ENCODE results near the gene DGKH.
"Not testable (repeated sequence)": the region's sequence is repeated elsewhere in the genome, so short reads cannot be mapped to it uniquely, and the experiment has no call there.

Gene DGKH

DNA sequence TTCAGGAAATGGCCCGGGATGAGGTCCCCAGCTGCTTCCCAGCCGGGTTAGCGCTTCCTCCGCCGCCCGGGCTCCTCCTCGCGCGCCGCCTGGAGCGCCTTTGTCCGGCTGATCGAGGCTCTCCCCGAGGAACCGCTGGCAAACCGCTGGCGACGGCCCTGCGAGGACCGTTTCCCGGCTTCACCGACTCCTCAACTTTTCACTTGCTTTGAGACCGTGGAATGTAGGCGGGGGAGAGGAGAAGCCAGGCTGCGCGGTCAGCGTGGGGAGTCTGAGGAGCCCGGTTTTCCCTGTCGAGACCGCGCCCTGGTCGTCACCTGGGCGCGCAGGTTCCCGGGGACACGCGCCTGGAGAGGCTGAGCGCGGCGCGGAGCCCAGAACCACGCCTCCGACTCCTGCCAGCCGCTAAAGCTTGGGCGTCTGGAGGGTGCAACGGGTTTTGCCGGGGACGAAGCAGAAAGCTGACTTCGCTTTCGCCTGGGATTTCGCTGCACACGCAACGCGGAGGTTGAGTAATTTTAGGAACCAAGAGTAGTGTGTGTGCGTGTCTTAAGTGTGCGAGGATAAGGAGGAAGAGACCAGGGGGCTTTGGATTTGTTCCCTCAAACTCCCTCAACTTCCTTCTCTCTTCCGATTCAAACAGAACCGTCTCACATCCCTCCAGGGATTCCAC is 7.3 kb upstream of the DGKH start:
- in situ Hi-C loops (cut with MboI; ENCODE audit: low sequenced_read_pairs): no loop called here

- in situ Hi-C loops (cut with MboI; ENCODE audit: low sequenced_read_pairs): no loop called here
These were observed 6.8 kb upstream of the DGKH start for GRCh38 chr13:42041684-42042035.

- in situ Hi-C loops (cut with MboI; ENCODE audit: low sequenced_read_pairs): no loop called here
These were observed 4.8 kb upstream of the DGKH start for GRCh38 chr13:42043676-42044075.

GRCh38 chr13:42046448-42046847 is 2.0 kb upstream of the DGKH start:
- in situ Hi-C loops (cut with MboI; ENCODE audit: low sequenced_read_pairs): no loop called here

DNA sequence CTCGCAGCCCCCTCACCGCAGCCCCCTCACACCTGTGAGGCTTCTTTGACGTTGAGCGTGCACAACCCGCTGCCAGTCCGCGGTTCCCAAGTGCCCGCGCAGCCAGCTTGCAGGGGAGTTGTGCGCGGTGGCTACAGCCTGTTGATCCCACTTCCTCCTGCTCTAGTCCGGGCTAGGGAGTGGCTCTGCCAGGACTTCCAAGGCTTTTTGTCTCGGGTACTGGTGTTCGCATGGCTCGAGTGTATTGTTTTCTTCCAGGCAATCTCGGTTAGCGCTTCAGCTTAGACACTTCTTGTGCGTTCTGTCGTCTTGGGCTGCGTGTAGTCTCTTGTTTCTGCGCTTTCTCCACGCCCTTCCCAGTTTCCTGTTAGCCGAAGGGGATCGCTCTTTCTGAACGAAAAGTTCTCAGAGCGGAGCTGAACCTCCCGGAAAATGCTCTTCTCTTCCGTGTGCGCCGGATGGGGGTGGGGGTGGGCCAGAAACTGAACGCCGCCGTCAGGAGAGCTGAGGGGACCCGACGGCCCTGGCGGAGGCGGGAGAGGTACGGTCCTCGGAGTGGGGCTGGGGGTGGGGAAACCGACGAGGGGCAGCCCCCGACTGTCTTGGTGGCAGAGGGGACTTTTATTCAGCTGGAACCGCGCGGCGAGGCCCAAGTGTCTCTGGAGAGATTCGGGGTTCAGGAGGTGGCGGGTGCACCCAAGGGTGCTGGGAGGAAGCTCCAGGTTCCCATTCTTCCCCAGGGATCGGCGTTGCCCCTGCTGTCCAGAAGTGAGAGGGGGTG is 697 bp upstream of the DGKH start:
- in situ Hi-C loops (cut with MboI; ENCODE audit: low sequenced_read_pairs): no loop called here

- in situ Hi-C loops (cut with MboI; ENCODE audit: low sequenced_read_pairs): no loop called here
These were observed 421 bp downstream of the DGKH start for GRCh38 chr13:42048684-42049453.

- in situ Hi-C loops (cut with MboI; ENCODE audit: low sequenced_read_pairs): no loop called here
These were observed 986 bp downstream of the DGKH start for GRCh38 chr13:42049454-42049813.

DNA sequence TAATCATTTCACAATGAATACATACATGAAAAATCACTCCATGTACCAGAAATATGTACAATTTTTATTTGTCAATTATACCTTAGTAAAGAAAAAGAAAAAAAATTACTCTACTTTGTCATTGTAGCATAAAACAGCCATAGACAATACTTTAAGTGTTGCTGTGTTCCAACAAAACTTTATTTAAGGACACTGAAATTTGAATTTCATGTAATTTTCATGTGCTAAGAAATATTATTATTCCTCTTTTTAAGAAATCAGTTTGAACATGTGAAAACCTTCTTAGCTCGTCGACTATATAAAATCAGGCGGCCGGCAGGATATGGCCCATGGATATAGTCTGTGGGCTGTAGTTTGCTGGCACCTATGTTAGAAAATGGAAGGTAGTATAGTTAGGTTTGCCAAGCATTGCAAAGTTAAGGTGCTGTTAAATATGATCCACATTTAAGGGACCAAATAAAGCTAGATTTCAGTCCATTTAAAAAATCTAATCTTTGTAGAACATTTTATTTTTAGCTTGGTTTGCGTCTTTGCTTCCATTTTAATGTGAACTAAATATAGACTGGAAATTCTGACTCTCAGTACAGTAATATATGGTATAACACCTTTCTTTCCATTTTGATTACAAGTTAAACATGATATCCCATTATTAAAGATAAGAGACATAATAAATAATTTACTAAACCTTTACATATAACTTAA is 6.5 kb downstream of the DGKH start:
- in situ Hi-C loops (cut with MboI; ENCODE audit: low sequenced_read_pairs): no loop called here

DNA sequence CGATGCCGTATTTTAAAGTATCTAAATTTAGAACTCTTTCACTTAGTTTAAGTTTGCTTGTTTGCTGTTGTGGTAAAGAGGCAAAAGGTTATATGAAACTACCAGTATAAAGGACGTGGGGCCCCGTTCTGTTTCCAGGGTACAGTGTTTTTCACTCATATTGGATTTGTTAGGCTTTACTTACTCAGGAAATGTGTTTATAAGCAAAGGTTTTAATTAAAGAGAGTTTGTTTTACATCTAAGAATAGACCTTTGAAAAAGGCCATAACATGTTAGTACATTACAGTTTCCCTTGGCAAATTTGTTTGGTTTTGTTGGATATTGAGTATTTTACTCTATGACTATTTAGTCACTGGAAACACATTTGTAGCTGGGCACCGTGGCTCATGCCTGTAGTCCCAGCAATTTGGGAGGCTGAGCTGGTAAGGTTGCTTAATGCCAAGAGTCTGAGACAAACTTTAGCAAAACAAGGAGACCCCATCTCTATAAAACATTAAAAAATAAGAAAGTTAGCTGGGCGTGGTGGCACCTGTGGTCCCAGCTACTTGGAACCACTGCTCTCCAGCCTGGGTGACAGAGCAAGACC is 7.1 kb downstream of the DGKH start:
- in situ Hi-C loops (cut with MboI; ENCODE audit: low sequenced_read_pairs): no loop called here

GRCh38 chr13:42056146-42056545 is 7.7 kb downstream of the DGKH start:
- in situ Hi-C loops (cut with MboI; ENCODE audit: low sequenced_read_pairs): no loop called here

- in situ Hi-C loops (cut with MboI; ENCODE audit: low sequenced_read_pairs): no loop called here
These were observed 8.1 kb downstream of the DGKH start for GRCh38 chr13:42056583-42056982.

DNA sequence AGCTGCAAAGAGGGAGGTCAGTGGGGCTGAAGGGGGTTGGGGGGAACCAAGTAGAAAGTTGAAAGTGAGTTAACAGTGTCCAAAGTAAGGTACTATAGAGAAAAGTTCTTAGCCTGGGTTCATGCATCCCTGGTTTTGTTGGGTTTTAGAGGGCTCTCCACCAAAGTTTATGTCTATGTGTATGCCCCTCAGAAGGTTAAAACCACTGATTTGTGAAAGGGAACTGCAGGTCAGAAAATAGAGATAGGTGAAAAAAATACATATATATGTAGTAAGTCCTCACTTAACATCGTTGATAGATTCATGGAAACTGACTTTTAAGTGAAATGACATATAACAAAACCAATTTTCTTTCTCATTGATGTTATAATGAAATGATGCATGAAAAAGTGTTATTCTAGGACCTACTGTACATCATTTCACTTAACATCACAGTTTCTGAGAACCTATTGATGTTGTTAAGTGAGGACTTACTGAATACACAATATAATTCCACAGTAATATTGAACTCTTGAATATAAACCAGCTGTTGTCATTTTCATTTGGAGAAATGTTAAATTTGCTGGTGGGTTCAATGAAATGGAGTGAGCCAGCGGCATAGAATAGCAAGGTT is 9.6 kb downstream of the DGKH start:
- in situ Hi-C loops (cut with MboI; ENCODE audit: low sequenced_read_pairs): no loop called here

GRCh38 chr13:42061943-42062342 is 13.5 kb downstream of the DGKH start:
- in situ Hi-C loops (cut with MboI; ENCODE audit: low sequenced_read_pairs): no loop called here

- in situ Hi-C loops (cut with MboI; ENCODE audit: low sequenced_read_pairs): no loop called here
These were observed 14.7 kb downstream of the DGKH start for GRCh38 chr13:42063105-42063504.

- in situ Hi-C loops (cut with MboI; ENCODE audit: low sequenced_read_pairs): no loop called here
These were observed 15.8 kb downstream of the DGKH start for GRCh38 chr13:42064259-42064658.

GRCh38 chr13:42064966-42065365 is 16.5 kb downstream of the DGKH start:
- in situ Hi-C loops (cut with MboI; ENCODE audit: low sequenced_read_pairs): no loop called here

- in situ Hi-C loops (cut with MboI; ENCODE audit: low sequenced_read_pairs): no loop called here
These were observed 17.0 kb downstream of the DGKH start for GRCh38 chr13:42065414-42065813.

DNA sequence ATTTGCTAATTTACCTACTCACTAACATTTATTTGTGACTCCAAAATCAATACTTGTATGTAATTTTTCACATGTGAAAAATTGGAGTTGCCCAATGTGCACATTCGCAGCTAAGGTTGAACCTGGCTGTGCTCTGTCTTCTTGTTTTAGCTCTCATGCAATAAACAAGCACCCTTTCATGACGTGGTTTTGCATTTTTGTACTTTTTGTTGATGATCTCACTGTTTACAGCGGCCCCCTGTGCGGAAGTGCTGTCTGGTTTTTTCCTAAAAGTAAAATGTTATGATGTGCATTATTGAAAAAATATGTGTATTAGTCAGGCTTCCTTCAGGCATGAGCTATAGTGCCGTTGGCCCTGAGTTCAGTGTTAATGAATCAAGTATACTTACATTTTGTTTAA is 18.1 kb downstream of the DGKH start:
- in situ Hi-C loops (cut with MboI; ENCODE audit: low sequenced_read_pairs): no loop called here

DNA sequence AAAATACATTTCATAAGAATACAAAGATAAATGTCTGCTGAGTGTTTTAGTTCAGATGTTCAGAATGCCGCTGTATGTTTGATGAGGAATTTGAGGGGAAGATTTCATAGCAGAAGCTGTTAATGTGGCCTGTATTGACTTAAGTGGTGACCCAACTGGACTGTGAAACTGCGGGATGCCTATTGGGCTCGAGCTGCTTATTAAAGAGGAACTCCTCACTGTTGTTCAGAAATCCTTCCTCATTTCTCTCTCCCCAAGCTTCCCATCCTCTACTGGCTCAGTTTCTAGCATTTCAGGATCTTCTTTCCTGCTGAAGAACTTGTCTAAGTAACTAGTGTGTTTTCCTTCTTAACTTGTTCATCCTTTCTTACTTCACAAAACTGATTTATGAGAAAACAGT is 20.4 kb downstream of the DGKH start:
- in situ Hi-C loops (cut with MboI; ENCODE audit: low sequenced_read_pairs): no loop called here

DNA sequence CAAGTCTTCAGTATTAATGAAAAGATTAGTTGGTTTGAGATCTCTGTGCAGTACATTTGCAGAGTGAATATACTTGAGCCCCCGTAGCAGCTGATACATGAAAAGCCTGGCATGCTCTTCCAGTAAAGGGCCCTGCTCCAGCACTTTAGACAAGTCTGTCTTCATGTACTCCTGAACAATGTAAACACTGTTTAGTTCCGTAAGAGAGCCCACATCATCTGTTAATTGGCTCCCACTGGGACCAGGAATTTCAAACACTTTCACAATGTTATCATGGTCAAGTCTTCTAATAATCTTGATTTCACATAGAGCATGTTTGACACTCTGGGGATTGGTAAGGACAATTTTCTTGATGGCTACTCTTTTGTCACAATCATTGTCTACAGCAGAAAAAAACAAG is 22.2 kb downstream of the DGKH start:
- in situ Hi-C loops (cut with MboI; ENCODE audit: low sequenced_read_pairs): not testable (repeated sequence)

GRCh38 chr13:42071179-42071578 is 22.7 kb downstream of the DGKH start:
- in situ Hi-C loops (cut with MboI; ENCODE audit: low sequenced_read_pairs): not testable (repeated sequence)

All from hTERT RPE-1 (cell line).